GM12875 (cell line): ENCODE data around the gene ZBTB18.

Source experiments
- H3K4me3 ChIP-seq: one replicate; pipeline ENCODE4 v1.5.1; 2011; ENCODE audit warnings: low read depth, low read length, control low read depth
- CTCF ChIP-seq: IDR thresholded peaks from 2 replicates; pipeline ENCODE4 v1.5.1; 2011; ENCODE audit warnings: low read depth, mild to moderate bottlenecking, control low read depth, inconsistent platforms, low read length, moderate library complexity, borderline replicate concordance; ENCODE audit not compliant: insufficient read depth

ZBTB18 gene

GRCh38 chr1:244054924-244055263, 3.8 kb downstream of the ZBTB18 start:
- no peak for TF ChIP-seq CTCF
- H3K4me3 ChIP-seq = no peak overlapping the region

- H3K4me3 ChIP-seq = no peak overlapping the region
- TF ChIP-seq CTCF = no peak
These were observed 5.5 kb downstream of the ZBTB18 start for GRCh38 chr1:244056577-244056976.

- TF ChIP-seq CTCF = no peak
These were observed 6.6 kb downstream of the ZBTB18 start for GRCh38 chr1:244057474-244058385.

GRCh38 chr1:244060117-244060516, 9.0 kb downstream of the ZBTB18 start:
- TF ChIP-seq CTCF = no peak
- H3K4me3 ChIP-seq = no peak overlapping the region

More at GRCh38 chr1:244057474-244058385, 6.6 kb downstream of the ZBTB18 start:
- no peak overlapping the region for H3K4me3 ChIP-seq

- no peak overlapping the region for H3K4me3 ChIP-seq
- TF ChIP-seq CTCF = no peak
These were observed 9.6 kb downstream of the ZBTB18 start for GRCh38 chr1:244060686-244061085.

GRCh38 chr1:244062156-244062725, 11.2 kb downstream of the ZBTB18 start:
- no peak overlapping the region for H3K4me3 ChIP-seq
- no peak for TF ChIP-seq CTCF

- TF ChIP-seq CTCF = no peak
- no peak overlapping the region for H3K4me3 ChIP-seq
These were observed 12.4 kb downstream of the ZBTB18 start for GRCh38 chr1:244063498-244063897.
